Activated T-helper 2 cell treated with anti-CD3 and anti-CD28 coated beads, Interferon-gamma antibody, Interleukin-2, Interleukin-4, amounts not matched to agents 10 μg/mL and 5 μg/mL and 100 μg/mL, durations not matched to agents 14 hours and 24 hours and 36 hours (primary cell): Measurements from ENCODE around the gene BBC3. TPM values are rescaled to one million over a fixed set of nuclear protein-coding genes. Genes with fewer than 3 reads are reported as not detected.
"Not testable (repeated sequence)": the region's sequence is repeated elsewhere in the genome, so short reads cannot be mapped to it uniquely, and the experiment has no call there.

Source experiments
- DNase-seq: peaks from one replicate; pipeline ENCODE4 v3.0.0; 2021; ENCODE audit warnings: low spot score
- H3K27ac Mint-ChIP-seq: one replicate; pipeline ENCODE4 v1.8.0; 2021; ENCODE audit warnings: mixed read lengths
- H3K27me3 Mint-ChIP-seq: one replicate; pipeline ENCODE4 v1.8.0; 2021; ENCODE audit warnings: low read depth, mixed read lengths
- H3K36me3 Mint-ChIP-seq: one replicate; pipeline ENCODE4 v1.8.0; 2021; ENCODE audit warnings: low read depth, mixed read lengths
- H3K4me1 Mint-ChIP-seq: one replicate; pipeline ENCODE4 v1.8.0; 2021; ENCODE audit warnings: low read depth, mixed read lengths
- H3K4me3 Mint-ChIP-seq: one replicate; pipeline ENCODE4 v1.8.0; 2021; ENCODE audit warnings: low read depth, mild to moderate bottlenecking, moderate library complexity, mixed read lengths
- H3K9me3 Mint-ChIP-seq: one replicate; pipeline ENCODE4 v1.8.0; 2021; ENCODE audit warnings: mixed read lengths
- intact Hi-C: fragments of 100-400 bp; cut with micrococcal nuclease; formaldehyde crosslinking; loops from one replicate; pipeline ENCODE4 v1.15.1; 2023
- total RNA-seq: library from RNA; stranded (reverse); gene quantifications from 2 replicates; pipeline ENCODE4 v1.2.3, GENCODE V29; 2022

BBC3 gene, protein sequence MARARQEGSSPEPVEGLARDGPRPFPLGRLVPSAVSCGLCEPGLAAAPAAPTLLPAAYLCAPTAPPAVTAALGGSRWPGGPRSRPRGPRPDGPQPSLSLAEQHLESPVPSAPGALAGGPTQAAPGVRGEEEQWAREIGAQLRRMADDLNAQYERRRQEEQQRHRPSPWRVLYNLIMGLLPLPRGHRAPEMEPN
- total RNA-seq: 14.6 and 16.3 TPM in 2 replicates

DNA sequence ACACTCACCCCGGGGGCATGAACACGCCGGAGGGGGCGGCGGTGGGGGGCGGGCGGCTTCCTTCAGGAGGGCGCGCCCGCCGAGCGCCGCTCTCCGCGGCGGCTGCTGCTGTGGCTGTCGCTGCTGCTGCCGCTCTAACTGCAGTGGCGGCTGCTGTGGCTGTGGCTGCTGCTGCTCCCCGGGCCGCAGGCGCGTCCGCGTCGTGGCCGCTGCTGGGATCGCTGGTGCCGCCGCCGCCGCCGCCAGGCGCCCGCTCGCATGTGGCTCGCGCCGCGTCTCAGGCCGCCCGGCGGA is at the start of gene BBC3:
BBC3 (minus strand) TSS at position 279 of the 294 bp plus-strand sequence. CDS start 2,768 bp downstream, outside the sequence.
- H3K4me3 Mint-ChIP-seq: peak within 1 kb of the TSS; percentile 74
- H3K27me3 Mint-ChIP-seq: peaks cover under 1% of the 10 kb centered on the region
- H3K27ac Mint-ChIP-seq: peak within 1 kb of the TSS; percentile 81
- H3K9me3 Mint-ChIP-seq: no peaks in the 10 kb centered on the region
- DNase-seq: no peak
- no peaks in the 10 kb centered on the region for H3K36me3 Mint-ChIP-seq
- H3K4me1 Mint-ChIP-seq: peaks cover 17% of the 10 kb centered on the region
- intact Hi-C loops: no loop called here

DNA sequence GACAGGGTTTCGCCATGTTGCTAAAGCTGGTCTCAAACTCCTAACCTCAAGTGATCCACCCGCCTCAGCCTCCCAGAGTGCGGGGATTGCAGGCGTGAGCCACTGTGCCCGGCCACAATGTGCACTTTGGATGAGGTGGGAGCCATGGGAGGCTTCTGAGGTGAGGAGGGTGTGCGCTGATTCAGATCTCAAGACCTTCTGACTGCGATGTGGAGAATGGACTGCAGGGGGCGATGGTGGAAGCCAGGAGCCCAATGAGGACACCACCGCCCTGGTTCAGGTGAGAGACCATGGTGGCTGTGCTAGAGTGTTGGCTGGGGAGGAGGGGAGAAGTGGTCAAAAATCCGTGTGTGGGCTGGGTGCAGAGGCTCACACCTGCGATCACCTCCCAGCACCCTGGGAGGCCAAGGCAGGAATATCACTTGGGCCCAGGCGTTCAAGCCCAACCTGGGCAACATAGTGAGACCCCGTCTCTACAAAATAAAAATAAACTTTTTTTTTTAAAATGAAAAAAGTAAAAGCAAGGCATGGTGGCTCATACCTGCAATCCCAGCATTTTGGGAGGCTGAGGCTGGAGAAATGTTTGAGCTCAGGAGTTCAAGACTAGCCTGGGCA is 49.3 kb upstream of the BBC3 start:
- Mint-ChIP-seq H3K4me3 (no peak overlapping the region), H3K27ac (no peak overlapping the region), H3K4me1 (peaks cover 12% of the 10 kb centered on the region), H3K27me3 (no peaks in the 10 kb centered on the region), H3K36me3 (peaks cover 14% of the 10 kb centered on the region), H3K9me3 (no peaks in the 10 kb centered on the region)
- peak; percentile 53 for DNase-seq
- intact Hi-C loops: loop anchor here (5.0 kb wide), 1 partner anchor 112 kb away; no protein-coding TSS in a partner anchor

DNA sequence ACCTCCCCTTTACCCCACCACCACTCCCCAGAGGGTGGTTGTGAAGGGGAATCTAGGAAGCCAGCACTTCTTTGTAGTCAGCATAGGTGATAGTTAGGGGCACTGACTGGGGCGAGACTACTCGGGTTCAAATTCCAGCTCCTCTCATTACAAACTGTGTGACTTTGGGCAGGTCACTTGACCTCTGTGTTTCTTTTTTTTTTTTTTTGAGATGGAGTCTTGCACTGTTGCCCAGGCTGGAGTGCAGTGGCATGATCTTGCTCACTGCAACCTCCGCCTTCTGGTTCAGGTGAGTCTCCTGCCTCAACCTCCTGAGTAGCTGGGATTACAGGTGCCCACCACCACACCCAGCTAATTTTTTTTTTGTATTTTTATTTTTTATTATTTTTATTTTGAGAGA is 45.5 kb upstream of the BBC3 start:
- DNase-seq, H3K27me3 Mint-ChIP-seq, H3K4me3 Mint-ChIP-seq, H3K9me3 Mint-ChIP-seq, H3K27ac Mint-ChIP-seq: not testable (repeated sequence)
- peaks cover 24% of the 10 kb centered on the region for H3K36me3 Mint-ChIP-seq
- intact Hi-C loops: loop anchor here (10.0 kb wide), 1 partner anchor 328 kb away; the partner anchor contains the start of gene BICRA
- peaks cover 19% of the 10 kb centered on the region for H3K4me1 Mint-ChIP-seq

DNA sequence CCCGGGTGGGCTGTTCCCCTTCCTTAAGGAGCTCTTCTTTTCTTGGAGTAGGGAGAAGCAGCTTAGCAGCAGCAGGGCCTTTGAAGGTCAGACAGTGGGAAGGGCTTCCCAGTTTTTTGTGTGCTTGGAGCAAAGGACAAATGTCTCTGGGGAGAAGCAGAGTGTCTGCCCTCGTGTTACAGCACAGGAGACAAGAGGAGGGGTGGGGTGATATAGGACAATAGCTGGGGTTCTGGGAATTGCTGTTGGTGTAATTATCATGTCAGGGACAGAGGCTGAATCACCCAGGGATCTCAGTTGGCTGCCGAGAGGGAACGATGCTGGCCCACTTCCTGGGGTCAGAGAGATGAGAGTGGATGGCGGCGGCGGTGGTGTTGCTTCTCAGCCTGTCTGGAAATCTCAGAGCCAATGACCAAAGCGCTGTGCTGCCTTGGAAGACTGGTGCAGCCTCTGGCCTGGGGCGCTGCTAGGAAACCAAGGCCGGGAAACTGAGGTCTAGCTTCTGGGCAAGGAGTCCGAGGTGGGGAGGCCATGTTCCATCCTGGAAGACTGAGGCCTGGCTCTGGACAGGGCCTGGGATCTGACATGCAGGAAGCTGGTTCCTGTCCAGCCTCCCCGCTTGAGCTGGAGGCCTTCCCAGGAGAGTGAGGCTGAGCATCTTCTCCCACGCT is 44.9 kb upstream of the BBC3 start:
- no peaks in the 10 kb centered on the region for H3K9me3 Mint-ChIP-seq
- intact Hi-C loops: loop anchor here (10.0 kb wide), 1 partner anchor 329 kb away; the partner anchor contains the start of gene BICRA
- H3K27me3 Mint-ChIP-seq: no peaks in the 10 kb centered on the region
- peak overlapping the region; percentile 73 for H3K4me3 Mint-ChIP-seq
- peaks cover 19% of the 10 kb centered on the region for H3K4me1 Mint-ChIP-seq
- peak overlapping the region; percentile 26 for H3K27ac Mint-ChIP-seq
- H3K36me3 Mint-ChIP-seq: peaks cover 28% of the 10 kb centered on the region
- DNase-seq: no peak

- intact Hi-C loops: loop anchor here (1.0 to 10.0 kb wide), 3 partner anchors 18 to 330 kb away; partner anchors contain the start of gene BICRA
- H3K4me1 Mint-ChIP-seq: peaks cover 19% of the 10 kb centered on the region
- H3K9me3 Mint-ChIP-seq: no peaks in the 10 kb centered on the region
- peaks cover 34% of the 10 kb centered on the region for H3K36me3 Mint-ChIP-seq
- H3K27ac Mint-ChIP-seq: peak overlapping the region; percentile 26
- no peaks in the 10 kb centered on the region for H3K27me3 Mint-ChIP-seq
- H3K4me3 Mint-ChIP-seq: peak overlapping the region; percentile 73
- no peak for DNase-seq
Observed at GRCh38 chr19:47274891-47275761, 44.1 kb upstream of the BBC3 start.

- Mint-ChIP-seq H3K4me1 (peaks cover 19% of the 10 kb centered on the region), H3K27ac (peak within 1 kb of the TSS; percentile 93), H3K36me3 (peaks cover 34% of the 10 kb centered on the region), H3K9me3 (no peaks in the 10 kb centered on the region), H3K4me3 (peak within 1 kb of the TSS; percentile 87), H3K27me3 (no peaks in the 10 kb centered on the region)
- DNase-seq: peak; percentile 97
- intact Hi-C loops: loop anchor here (1.0 to 10.0 kb wide), 3 partner anchors 17 to 331 kb away; partner anchors contain the start of gene BICRA
Observed at GRCh38 chr19:47274071-47274890, 43.3 kb upstream of the BBC3 start, which contains the start of gene INAFM1. INAFM1 (plus strand) TSS chr19:47274885; CDS start chr19:47274920, 35 bp downstream.

GRCh38 chr19:47273313-47274070 is 42.5 kb upstream of the BBC3 start:
- Mint-ChIP-seq H3K9me3 (no peaks in the 10 kb centered on the region), H3K4me1 (peaks cover 19% of the 10 kb centered on the region), H3K4me3 (peak overlapping the region; percentile 87), H3K27ac (peak overlapping the region; percentile 93), H3K27me3 (no peaks in the 10 kb centered on the region), H3K36me3 (peaks cover 34% of the 10 kb centered on the region)
- peak; percentile 88 for DNase-seq
- intact Hi-C loops: loop anchor here (1.0 to 10.0 kb wide), 4 partner anchors 16 to 331 kb away; partner anchors contain the start of genes BICRA and DHX34

GRCh38 chr19:47272448-47273312 is 41.7 kb upstream of the BBC3 start:
- no peak for DNase-seq
- Mint-ChIP-seq H3K36me3 (peaks cover 35% of the 10 kb centered on the region), H3K27me3 (no peaks in the 10 kb centered on the region), H3K4me3 (peak overlapping the region; percentile 87), H3K27ac (peak overlapping the region; percentile 80), H3K9me3 (no peaks in the 10 kb centered on the region), H3K4me1 (peaks cover 16% of the 10 kb centered on the region)
- intact Hi-C loops: loop anchor here (2.0 to 10.0 kb wide), 2 partner anchors 76 to 332 kb away; partner anchors contain the start of genes BICRA and DHX34

DNA sequence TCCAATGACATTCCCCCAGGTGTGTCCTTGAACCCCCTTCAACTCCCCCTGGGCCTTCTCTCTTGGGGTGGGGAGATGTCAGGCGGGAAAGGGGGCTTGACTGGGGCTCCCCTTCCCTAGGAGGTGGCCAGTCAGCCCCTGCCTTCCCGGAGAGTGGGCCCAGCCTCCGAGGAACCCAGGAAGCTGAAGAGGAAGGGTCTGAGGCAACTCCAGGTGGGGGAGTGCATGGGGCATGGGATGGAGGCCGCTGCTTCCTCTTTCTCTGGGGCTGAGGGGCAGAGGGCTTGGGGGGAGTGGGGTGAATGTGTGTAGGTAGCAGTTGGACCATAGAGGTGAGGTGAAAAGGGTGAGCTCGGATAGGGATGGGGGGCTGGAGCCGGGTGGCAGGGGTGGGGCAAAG is 41.0 kb upstream of the BBC3 start:
- peaks cover 16% of the 10 kb centered on the region for H3K4me1 Mint-ChIP-seq
- H3K27ac Mint-ChIP-seq: no peak overlapping the region
- DNase-seq: no peak
- intact Hi-C loops: loop anchor here (2.0 to 10.0 kb wide), 2 partner anchors 77 to 333 kb away; partner anchors contain the start of genes BICRA and DHX34
- H3K27me3 Mint-ChIP-seq: no peaks in the 10 kb centered on the region
- no peaks in the 10 kb centered on the region for H3K9me3 Mint-ChIP-seq
- peaks cover 40% of the 10 kb centered on the region for H3K36me3 Mint-ChIP-seq
- no peak overlapping the region for H3K4me3 Mint-ChIP-seq

- peaks cover 46% of the 10 kb centered on the region for H3K36me3 Mint-ChIP-seq
- intact Hi-C loops: loop anchor here (10.0 kb wide), 1 partner anchor 334 kb away; the partner anchor contains the start of gene BICRA
- DNase-seq: no peak
- H3K4me3 Mint-ChIP-seq: no peak overlapping the region
- H3K27me3 Mint-ChIP-seq: no peaks in the 10 kb centered on the region
- no peak overlapping the region for H3K27ac Mint-ChIP-seq
- H3K4me1 Mint-ChIP-seq: peaks cover 11% of the 10 kb centered on the region
- H3K9me3 Mint-ChIP-seq: no peaks in the 10 kb centered on the region
Observed at GRCh38 chr19:47270408-47270807, 39.4 kb upstream of the BBC3 start.
